ENCODE data around the gene SKIL. TPM values are rescaled to one million over a fixed set of nuclear protein-coding genes. Genes with fewer than 3 reads are reported as not detected.
"Not testable (repeated sequence)": the region's sequence is repeated elsewhere in the genome, so short reads cannot be mapped to it uniquely, and the experiment has no call there.

The SKIL gene
- total and polyA plus RNA-seq, 11 donors: 6.6 to 33.6 (median 24.0) TPM

DNA sequence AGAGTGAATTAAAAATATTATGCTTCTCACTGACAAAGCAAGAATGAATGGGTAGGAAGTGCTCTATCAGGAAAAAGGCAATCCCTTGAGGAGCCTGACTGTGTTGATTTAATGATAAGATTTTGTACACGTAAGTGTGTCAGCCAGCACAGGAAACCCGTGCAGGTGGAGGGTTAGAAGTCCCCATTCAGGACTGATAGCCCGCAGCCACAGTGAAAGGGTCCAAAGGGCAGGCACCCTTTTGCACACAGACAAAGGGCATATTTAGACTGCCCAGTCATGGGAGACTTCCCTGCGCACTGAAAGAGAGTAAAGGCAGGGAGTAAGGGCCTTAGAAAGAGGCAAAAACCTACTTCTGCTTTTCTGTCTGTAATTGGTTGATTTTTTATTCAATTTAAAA is 26.4 kb upstream of the SKIL start:
- H3K36me3 ChIP-seq: no peaks in the 10 kb centered on the region
- no peak for TF ChIP-seq POLR2A (IDR thresholded peaks at IDR 0.05)
- TF ChIP-seq, protein P1, sequence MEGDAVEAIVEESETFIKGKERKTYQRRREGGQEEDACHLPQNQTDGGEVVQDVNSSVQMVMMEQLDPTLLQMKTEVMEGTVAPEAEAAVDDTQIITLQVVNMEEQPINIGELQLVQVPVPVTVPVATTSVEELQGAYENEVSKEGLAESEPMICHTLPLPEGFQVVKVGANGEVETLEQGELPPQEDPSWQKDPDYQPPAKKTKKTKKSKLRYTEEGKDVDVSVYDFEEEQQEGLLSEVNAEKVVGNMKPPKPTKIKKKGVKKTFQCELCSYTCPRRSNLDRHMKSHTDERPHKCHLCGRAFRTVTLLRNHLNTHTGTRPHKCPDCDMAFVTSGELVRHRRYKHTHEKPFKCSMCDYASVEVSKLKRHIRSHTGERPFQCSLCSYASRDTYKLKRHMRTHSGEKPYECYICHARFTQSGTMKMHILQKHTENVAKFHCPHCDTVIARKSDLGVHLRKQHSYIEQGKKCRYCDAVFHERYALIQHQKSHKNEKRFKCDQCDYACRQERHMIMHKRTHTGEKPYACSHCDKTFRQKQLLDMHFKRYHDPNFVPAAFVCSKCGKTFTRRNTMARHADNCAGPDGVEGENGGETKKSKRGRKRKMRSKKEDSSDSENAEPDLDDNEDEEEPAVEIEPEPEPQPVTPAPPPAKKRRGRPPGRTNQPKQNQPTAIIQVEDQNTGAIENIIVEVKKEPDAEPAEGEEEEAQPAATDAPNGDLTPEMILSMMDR (IDR thresholded peaks at IDR 0.05): no peak
- WGBS, 4 donors: 50 to 59% (median 52%) methylated on average over 4 of the region's 4 CpGs
- no peak overlapping the region for H3K4me3 ChIP-seq
- H3K4me1 ChIP-seq: peaks cover 0 to 4% (median 0%) of the 10 kb centered on the region in 12 donors
- H3K27me3 ChIP-seq: no peaks in the 10 kb centered on the region
- H3K27ac ChIP-seq: no peak overlapping the region
- intact Hi-C loops (cut with DNase I): loop anchor here in 1 of 10 donors (1.0 kb wide), 1 partner anchor 13 kb away; no protein-coding TSS in a partner anchor
- ATAC-seq (peak in 3 of 4 donors; percentile 33 to 80 (median 45)), DNase-seq (peak in 1 of 5 donors; percentile 15)
- peaks cover 0 to 7% (median 0%) of the 10 kb centered on the region in 12 donors for H3K9me3 ChIP-seq

GRCh38 chr3:170337420-170337819 is 20.1 kb upstream of the SKIL start:
- H3K9me3 ChIP-seq: peaks cover 0 to 10% (median 0%) of the 10 kb centered on the region in 12 donors
- no peak overlapping the region for H3K27ac ChIP-seq
- no peaks in the 10 kb centered on the region for H3K4me1 ChIP-seq
- H3K36me3 ChIP-seq: no peaks in the 10 kb centered on the region
- no peak for ATAC-seq
- H3K4me3 ChIP-seq: no peak overlapping the region
- whole genome bisulfite sequencing, 4 donors: 79 to 87% (median 82%) methylated on average over 3 of the region's 3 CpGs
- no peaks in the 10 kb centered on the region for H3K27me3 ChIP-seq
- no peak for DNase-seq
- TF ChIP-seq POLR2A (IDR thresholded peaks at IDR 0.05): no peak
- TF ChIP-seq, protein P1 (IDR thresholded peaks at IDR 0.05): no peak
- intact Hi-C loops (cut with DNase I): loop anchor here in 1 of 10 donors (1.0 kb wide), 1 partner anchor 14 kb away; no protein-coding TSS in a partner anchor

- WGBS, 4 donors: 80 to 90% (median 85%) methylated on average over 1 of the region's 1 CpG
- TF ChIP-seq, protein P1 (IDR thresholded peaks at IDR 0.05): no peak
- no peak for TF ChIP-seq POLR2A (IDR thresholded peaks at IDR 0.05)
- ATAC-seq (no peak), DNase-seq (no peak)
- peaks cover 0 to 10% (median 0%) of the 10 kb centered on the region in 12 donors for H3K9me3 ChIP-seq
- H3K4me1 ChIP-seq: peaks cover 0 to 2% (median 0%) of the 10 kb centered on the region in 12 donors
- no peaks in the 10 kb centered on the region for H3K36me3 ChIP-seq
- intact Hi-C loops (cut with DNase I): no loop called here
- H3K27ac ChIP-seq: no peak overlapping the region
- no peaks in the 10 kb centered on the region for H3K27me3 ChIP-seq
- no peak overlapping the region for H3K4me3 ChIP-seq
These were observed 18.7 kb upstream of the SKIL start for GRCh38 chr3:170338690-170339340.

- H3K4me1 ChIP-seq; intact Hi-C loops (cut with DNase I); ATAC-seq; H3K27me3 ChIP-seq; H3K36me3 ChIP-seq; H3K27ac ChIP-seq; H3K4me3 ChIP-seq; DNase-seq: not testable (repeated sequence)
- peaks cover 0 to 10% (median 0%) of the 10 kb centered on the region in 12 donors for H3K9me3 ChIP-seq
- WGBS, 4 donors: 96 to 98% (median 97%) methylated on average over 9 of the region's 9 CpGs
These were observed 15.2 kb upstream of the SKIL start for GRCh38 chr3:170342273-170342672.

DNA sequence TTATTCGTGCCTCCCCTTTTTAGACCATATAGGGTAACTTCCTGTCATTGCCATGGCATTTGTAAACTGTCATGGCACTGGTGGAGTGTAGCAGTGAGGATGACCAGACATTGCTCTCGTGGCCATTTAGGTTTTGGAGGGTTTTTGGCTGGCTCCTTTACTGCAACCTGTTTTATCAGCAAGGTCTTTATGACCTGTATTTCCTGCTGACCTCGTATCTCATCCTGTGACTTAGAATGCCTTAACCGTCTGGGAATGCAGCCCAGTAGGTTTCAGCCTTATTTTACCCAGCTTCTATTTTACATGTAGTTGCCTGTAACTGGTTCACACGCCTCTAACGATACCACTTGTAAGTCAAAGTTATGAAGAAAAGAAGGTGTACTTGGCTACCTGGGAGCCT is 13.7 kb upstream of the SKIL start:
- intact Hi-C loops (cut with DNase I): loop anchor here in 1 of 10 donors (1.0 kb wide), 1 partner anchor 13 kb away; no protein-coding TSS in a partner anchor
- DNase-seq: peak in 1 of 5 donors; percentile 39
- 22 to 31% (median 28%) methylated on average over 6 of the region's 6 CpGs for WGBS, 4 donors
- H3K27ac ChIP-seq: peak overlapping the region in 3 of 12 donors; percentile 2 to 48 (median 48)
- H3K27me3 ChIP-seq, H3K9me3 ChIP-seq, H3K36me3 ChIP-seq, H3K4me3 ChIP-seq, H3K4me1 ChIP-seq: not testable (repeated sequence)
- ATAC-seq: peak in 3 of 4 donors; percentile 66 to 85 (median 74)

Data from heart left ventricle (tissue), 16 donors.